OCI-LY3 (cell line): ENCODE measurements around the gene DNM3.

Source experiments
- H2AFZ ChIP-seq: fragments of 200-600, 300-600 bp; shearing (Covaris generic); 2 replicates; pipeline ENCODE4 v1.6.0; 2014; ENCODE audit warnings: antibody characterized with exemption, low read depth, low read length
- H3K27ac ChIP-seq: fragments of 200-600, 300-600 bp; sonication (generic); 2 replicates; pipeline ENCODE4 v1.5.1; 2014; ENCODE audit warnings: mild to moderate bottlenecking, low read length, moderate library complexity, mixed read lengths
- H3K27me3 ChIP-seq: fragments of 200-600, 300-600 bp; sonication (generic); 2 replicates; pipeline ENCODE4 v1.6.1; 2014; ENCODE audit warnings: low read depth, low read length, mixed read lengths
- H3K36me3 ChIP-seq: fragments of 200-600, 300-600 bp; sonication (generic); replicated peaks from 2 replicates; pipeline ENCODE3; 2014; ENCODE audit warnings: low read depth, low read length, mixed read lengths
- H3K4me1 ChIP-seq: fragments of 300-600, 200-600 bp; sonication (generic); 2 replicates; pipeline ENCODE4 v1.6.1; 2014; ENCODE audit warnings: low read length, mixed read lengths
- H3K4me2 ChIP-seq: fragments of 200-600, 300-600 bp; sonication (generic); 2 replicates; pipeline ENCODE4 v1.6.1; 2014; ENCODE audit warnings: low read length, mixed read lengths
- H3K4me3 ChIP-seq: fragments of 300-600, 200-600 bp; sonication (generic); 2 replicates; pipeline ENCODE4 v1.5.1; 2014; ENCODE audit warnings: antibody characterized with exemption, mild to moderate bottlenecking, low read length, moderate library complexity
- H3K79me2 ChIP-seq: fragments of 300-600, 200-600 bp; shearing (Covaris generic); 2 replicates; pipeline ENCODE4 v1.6.1; 2014; ENCODE audit warnings: mild to moderate bottlenecking, low read length, mixed read lengths
- H3K9ac ChIP-seq: fragments of 300-600, 200-600 bp; shearing (Covaris generic); 2 replicates; pipeline ENCODE4 v1.6.0; 2014; ENCODE audit warnings: mild to moderate bottlenecking, low read length, moderate library complexity
- H3K9me3 ChIP-seq: fragments of 200-600, 300-600 bp; shearing (Covaris generic); 2 replicates; pipeline ENCODE4 v1.6.1; 2014; ENCODE audit warnings: low read length, mixed read lengths; ENCODE audit not compliant: insufficient read depth
- H4K20me1 ChIP-seq: fragments of 200-600, 300-600 bp; sonication (generic); 2 replicates; pipeline ENCODE4 v1.6.1; 2016; ENCODE audit warnings: low read length, mixed read lengths; ENCODE audit not compliant: insufficient read depth
- EZH2phosphoT487 ChIP-seq: fragments of 200-600 bp; shearing (Covaris generic); IDR thresholded peaks from 2 replicates; pipeline ENCODE4 v1.6.1; 2018; ENCODE audit warnings: antibody characterized with exemption, mixed run types, low read depth
- TF ChIP-seq, protein P1 (sequence below): fragments of 200-600, 300-600 bp; sonication (generic); IDR thresholded peaks from 2 replicates; pipeline ENCODE4 v1.5.1; 2014; ENCODE audit warnings: antibody characterized with exemption, low read length, low read depth

Gene DNM3

DNA sequence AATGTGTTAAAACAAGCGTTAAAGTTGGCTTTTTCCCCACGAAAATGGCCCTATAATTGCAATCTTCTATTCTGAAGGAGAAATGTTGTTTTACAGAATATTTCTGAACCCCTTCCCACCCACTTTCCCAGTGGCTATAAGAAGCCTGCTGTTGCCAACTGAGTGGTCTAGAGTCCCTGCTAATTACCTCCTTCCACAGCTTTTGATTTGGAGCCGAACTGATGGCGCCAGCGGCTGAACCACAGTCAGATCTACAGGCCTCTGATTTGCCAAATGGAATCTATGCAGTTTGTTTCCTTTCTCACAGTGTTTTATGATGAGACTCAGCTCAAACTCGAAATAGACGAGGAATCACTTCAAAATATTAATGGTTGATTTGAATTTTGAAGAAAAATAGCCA, 503.1 kb downstream of the DNM3 start:
- Histone ChIP-seq H3K36me3 (peaks cover 29% of the 10 kb centered on the region), H3K9me3 (peaks cover 24% of the 10 kb centered on the region; the same call in 1 of the 2 replicates), H3K27me3 (no peaks in the 10 kb centered on the region), H3K4me1 (peaks cover 75% of the 10 kb centered on the region), H3K79me2 (no peaks in the 10 kb centered on the region), H3K9ac (peak overlapping the region; percentile 83), H4K20me1 (no peaks in the 10 kb centered on the region), H3K4me2 (peak overlapping the region; percentile 75), H3K4me3 (peak overlapping the region; percentile 59), H3K27ac (peak overlapping the region; percentile 92), H2AFZ (peak overlapping the region; percentile 23; the same call in 1 of the 2 replicates)
- TF ChIP-seq, protein P1, sequence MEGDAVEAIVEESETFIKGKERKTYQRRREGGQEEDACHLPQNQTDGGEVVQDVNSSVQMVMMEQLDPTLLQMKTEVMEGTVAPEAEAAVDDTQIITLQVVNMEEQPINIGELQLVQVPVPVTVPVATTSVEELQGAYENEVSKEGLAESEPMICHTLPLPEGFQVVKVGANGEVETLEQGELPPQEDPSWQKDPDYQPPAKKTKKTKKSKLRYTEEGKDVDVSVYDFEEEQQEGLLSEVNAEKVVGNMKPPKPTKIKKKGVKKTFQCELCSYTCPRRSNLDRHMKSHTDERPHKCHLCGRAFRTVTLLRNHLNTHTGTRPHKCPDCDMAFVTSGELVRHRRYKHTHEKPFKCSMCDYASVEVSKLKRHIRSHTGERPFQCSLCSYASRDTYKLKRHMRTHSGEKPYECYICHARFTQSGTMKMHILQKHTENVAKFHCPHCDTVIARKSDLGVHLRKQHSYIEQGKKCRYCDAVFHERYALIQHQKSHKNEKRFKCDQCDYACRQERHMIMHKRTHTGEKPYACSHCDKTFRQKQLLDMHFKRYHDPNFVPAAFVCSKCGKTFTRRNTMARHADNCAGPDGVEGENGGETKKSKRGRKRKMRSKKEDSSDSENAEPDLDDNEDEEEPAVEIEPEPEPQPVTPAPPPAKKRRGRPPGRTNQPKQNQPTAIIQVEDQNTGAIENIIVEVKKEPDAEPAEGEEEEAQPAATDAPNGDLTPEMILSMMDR, result no peak
- no peak for TF ChIP-seq EZH2phosphoT487

DNA sequence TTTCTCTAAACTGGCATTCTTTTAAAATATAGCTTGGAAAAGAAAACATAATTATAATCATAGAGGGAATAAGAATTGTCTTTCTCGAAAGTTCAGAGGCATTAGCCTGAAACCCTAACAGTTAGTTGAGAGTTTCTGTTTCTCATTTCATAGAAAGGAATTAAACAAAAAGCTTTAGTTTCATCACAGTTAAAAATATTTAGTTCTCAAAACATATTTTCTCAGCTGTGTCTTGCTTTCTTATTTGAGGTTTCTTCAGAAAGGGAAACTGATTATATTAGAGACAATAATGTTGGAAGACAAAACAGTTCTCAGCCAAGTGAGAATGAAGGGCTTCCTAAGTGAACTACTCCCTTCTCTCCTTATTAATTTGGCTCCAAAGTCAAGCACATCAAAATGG, 503.8 kb downstream of the DNM3 start:
- peak overlapping the region; percentile 83 for H3K9ac ChIP-seq
- TF ChIP-seq, protein P1, result no peak
- TF ChIP-seq EZH2phosphoT487, result no peak
- H3K4me1 ChIP-seq, result peaks cover 69% of the 10 kb centered on the region
- H3K9me3 ChIP-seq, result peaks cover 24% of the 10 kb centered on the region; the same call in 1 of the 2 replicates
- H3K79me2 ChIP-seq, result no peaks in the 10 kb centered on the region
- no peaks in the 10 kb centered on the region for H4K20me1 ChIP-seq
- peak overlapping the region; percentile 92 for H3K27ac ChIP-seq
- peak overlapping the region; percentile 75 for H3K4me2 ChIP-seq
- H3K36me3 ChIP-seq, result peaks cover 29% of the 10 kb centered on the region
- H2AFZ ChIP-seq, result no peak overlapping the region
- no peaks in the 10 kb centered on the region for H3K27me3 ChIP-seq
- peak overlapping the region; percentile 59 for H3K4me3 ChIP-seq

DNA sequence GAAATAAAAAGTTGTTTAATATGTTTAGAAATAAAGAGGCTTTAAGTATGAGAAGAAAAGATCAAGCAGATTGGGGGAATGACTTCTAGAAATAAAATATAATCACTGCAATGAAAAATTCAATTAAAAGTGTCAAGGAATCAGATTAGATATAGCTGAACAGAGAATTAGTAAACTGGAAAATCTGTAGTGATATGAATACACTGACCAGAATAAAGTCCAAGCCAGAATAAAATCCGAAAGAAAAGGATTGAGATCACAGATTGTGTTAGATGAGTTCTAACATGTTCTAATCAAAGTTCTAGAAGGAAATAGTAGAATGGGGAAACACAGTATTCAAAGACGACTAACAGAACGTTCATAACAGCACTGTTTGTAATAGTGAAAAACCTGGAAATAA, 506.1 kb downstream of the DNM3 start:
- no peaks in the 10 kb centered on the region for H3K27me3 ChIP-seq
- no peak overlapping the region for H2AFZ ChIP-seq
- H3K4me2 ChIP-seq, result no peak overlapping the region
- no peak overlapping the region for H3K27ac ChIP-seq
- H3K9me3 ChIP-seq, result peaks cover 24% of the 10 kb centered on the region; the same call in 1 of the 2 replicates
- H3K36me3 ChIP-seq, result peaks cover 34% of the 10 kb centered on the region
- no peaks in the 10 kb centered on the region for H3K79me2 ChIP-seq
- H4K20me1 ChIP-seq, result no peaks in the 10 kb centered on the region
- no peak overlapping the region for H3K9ac ChIP-seq
- peaks cover 47% of the 10 kb centered on the region for H3K4me1 ChIP-seq
- no peak for TF ChIP-seq EZH2phosphoT487
- TF ChIP-seq, protein P1, result no peak
- H3K4me3 ChIP-seq, result no peak overlapping the region

DNA sequence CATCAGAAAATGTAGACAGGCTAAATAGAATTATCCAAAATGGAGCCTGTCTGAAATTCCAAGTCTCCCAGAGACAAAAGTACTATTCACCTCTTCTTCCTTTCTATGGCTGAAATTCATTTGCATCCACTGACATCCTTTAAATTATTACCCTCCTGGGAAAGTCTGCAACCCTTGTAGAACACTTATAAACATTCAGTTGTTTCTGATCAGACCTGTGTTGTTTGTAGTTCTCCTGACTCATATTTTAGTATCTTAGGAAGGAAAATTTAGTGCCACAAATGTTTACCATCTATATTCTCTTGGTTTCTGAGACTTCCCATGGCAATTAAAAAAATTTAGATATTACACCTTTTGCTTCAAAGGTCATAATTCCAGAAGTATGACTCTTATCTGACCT, 509.6 kb downstream of the DNM3 start:
- no peak overlapping the region for H3K27ac ChIP-seq
- no peaks in the 10 kb centered on the region for H3K79me2 ChIP-seq
- peaks cover 34% of the 10 kb centered on the region for H3K36me3 ChIP-seq
- peaks cover 24% of the 10 kb centered on the region; the same call in 1 of the 2 replicates for H3K9me3 ChIP-seq
- no peak overlapping the region for H3K4me2 ChIP-seq
- no peak overlapping the region for H3K4me3 ChIP-seq
- no peak overlapping the region for H3K9ac ChIP-seq
- H2AFZ ChIP-seq, result no peak overlapping the region
- TF ChIP-seq, protein P1, result no peak
- no peak for TF ChIP-seq EZH2phosphoT487
- no peaks in the 10 kb centered on the region for H4K20me1 ChIP-seq
- no peaks in the 10 kb centered on the region for H3K27me3 ChIP-seq
- peaks cover 47% of the 10 kb centered on the region for H3K4me1 ChIP-seq
